Effector memory CD4-positive, alpha-beta T cell (primary cell): ENCODE results near the gene FAM236C.
"Not testable (repeated sequence)": the region's sequence is repeated elsewhere in the genome, so short reads cannot be mapped to it uniquely, and the experiment has no call there.

Source experiments
- DNase-seq, 3 donors: peaks; one replicate each; pipeline ENCODE4 v3.0.0-alpha.2; 2020
- H3K27ac ChIP-seq: 2 replicates; pipeline ENCODE4 v1.7.0; 2013; ENCODE audit warnings: mild to moderate bottlenecking, low read length, moderate library complexity; ENCODE audit not compliant: insufficient read depth, poor library complexity, severe bottlenecking
- H3K27me3 ChIP-seq: replicated peaks from 2 replicates; pipeline ENCODE4 v1.7.0; 2013; ENCODE audit warnings: mild to moderate bottlenecking, low read length; ENCODE audit not compliant: insufficient read depth, control insufficient read depth, poor library complexity, severe bottlenecking
- H3K36me3 ChIP-seq: 2 replicates; pipeline ENCODE4 v1.7.0; 2013; ENCODE audit warnings: mild to moderate bottlenecking, low read length, moderate library complexity; ENCODE audit not compliant: control insufficient read depth, insufficient read depth
- H3K4me1 ChIP-seq: 2 replicates; pipeline ENCODE4 v1.7.0; 2013; ENCODE audit warnings: low read length, mild to moderate bottlenecking; ENCODE audit not compliant: control insufficient read depth, insufficient read depth, poor library complexity, severe bottlenecking
- H3K4me3 ChIP-seq: 2 replicates; pipeline ENCODE4 v1.7.0; 2013; ENCODE audit warnings: low read length, low read depth, mild to moderate bottlenecking; ENCODE audit not compliant: insufficient read depth, poor library complexity, severe bottlenecking
- H3K9me3 ChIP-seq: 2 replicates; pipeline ENCODE4 v1.7.0; 2013; ENCODE audit warnings: mild to moderate bottlenecking, low read length, moderate library complexity; ENCODE audit not compliant: control insufficient read depth
- total RNA-seq, 3 donors: gene quantifications; one replicate each; lab custom pipeline; 2026; lab: John Stamatoyannopoulos, UW

Gene FAM236C
- 0 reads per million in 3 donors for total RNA-seq

DNA sequence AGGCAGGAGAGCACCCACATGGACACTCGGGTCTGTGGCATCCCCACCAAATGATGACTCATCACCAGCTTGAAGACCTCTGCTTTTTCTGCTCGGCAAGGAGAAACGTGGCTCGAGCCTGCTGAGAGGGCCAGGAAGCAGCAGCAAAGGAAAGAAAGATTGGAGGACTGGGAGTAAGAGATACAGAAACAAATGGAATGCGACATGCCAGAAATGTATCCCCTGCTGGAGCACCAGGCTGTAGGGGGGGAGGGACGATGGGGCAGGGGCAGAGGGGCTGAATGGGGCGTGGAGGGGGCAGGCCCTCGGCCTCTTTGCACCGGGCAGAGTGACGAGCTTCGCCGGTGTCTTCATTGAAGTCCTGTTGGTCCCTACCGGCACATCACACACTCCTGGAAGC lies at the start of gene FAM236C:
TSS of gene FAM236C (plus strand) at position 301 of the 400 bp plus-strand sequence. CDS start 100 bp downstream, outside the sequence.
- H3K4me3 ChIP-seq, H3K9me3 ChIP-seq, H3K4me1 ChIP-seq, DNase-seq, H3K27me3 ChIP-seq, H3K27ac ChIP-seq, H3K36me3 ChIP-seq: not testable (repeated sequence)

DNA sequence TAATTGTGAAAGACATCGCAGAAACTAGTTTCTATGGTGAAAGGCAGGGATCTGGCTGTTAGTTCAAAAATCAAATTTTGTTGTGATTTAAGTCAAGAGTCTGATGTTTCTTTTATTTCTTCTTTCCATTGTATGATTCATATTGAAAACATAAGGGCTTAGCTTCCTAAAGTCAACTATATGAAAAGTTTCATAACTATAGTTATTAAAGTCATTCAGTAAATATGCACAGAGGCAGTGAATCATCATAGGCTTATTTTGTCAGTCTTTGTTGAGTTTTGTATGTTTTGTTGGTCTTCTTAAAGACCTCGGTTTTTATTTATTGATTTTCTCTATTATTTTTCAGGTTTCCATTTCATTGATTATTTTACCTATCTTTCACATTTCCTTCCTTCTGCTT lies 29.5 kb upstream of the FAM236C start:
- DNase-seq, H3K9me3 ChIP-seq, H3K4me1 ChIP-seq, H3K4me3 ChIP-seq, H3K27ac ChIP-seq, H3K27me3 ChIP-seq, H3K36me3 ChIP-seq: not testable (repeated sequence)

- not testable (repeated sequence) for H3K4me1 ChIP-seq, H3K27ac ChIP-seq, H3K4me3 ChIP-seq, H3K9me3 ChIP-seq, H3K36me3 ChIP-seq, DNase-seq, H3K27me3 ChIP-seq
Measured at GRCh38 chrX:72889740-72890139, 22.7 kb upstream of the FAM236C start.

DNA sequence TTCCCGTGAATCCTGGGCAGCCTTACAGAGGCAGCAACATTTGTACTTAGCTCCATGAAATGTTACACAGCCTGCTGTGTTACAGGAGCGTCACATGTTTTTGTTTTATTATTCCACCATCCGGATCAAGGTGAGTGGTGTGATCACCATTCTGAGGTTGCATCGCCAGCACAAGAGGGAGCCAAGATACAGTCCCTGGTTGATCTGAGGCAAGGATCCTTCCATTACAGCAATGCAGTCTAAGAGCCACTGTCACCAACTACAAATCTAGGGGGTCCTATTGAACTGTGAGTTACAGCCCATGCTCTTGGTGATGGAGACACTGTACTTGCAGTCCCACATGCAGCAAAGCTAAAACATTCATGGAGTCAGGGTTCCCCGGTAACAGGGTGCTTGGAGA lies 3.7 kb downstream of the FAM236C start:
- H3K27ac ChIP-seq, H3K27me3 ChIP-seq, DNase-seq, H3K9me3 ChIP-seq, H3K4me3 ChIP-seq, H3K4me1 ChIP-seq, H3K36me3 ChIP-seq: not testable (repeated sequence)

DNA sequence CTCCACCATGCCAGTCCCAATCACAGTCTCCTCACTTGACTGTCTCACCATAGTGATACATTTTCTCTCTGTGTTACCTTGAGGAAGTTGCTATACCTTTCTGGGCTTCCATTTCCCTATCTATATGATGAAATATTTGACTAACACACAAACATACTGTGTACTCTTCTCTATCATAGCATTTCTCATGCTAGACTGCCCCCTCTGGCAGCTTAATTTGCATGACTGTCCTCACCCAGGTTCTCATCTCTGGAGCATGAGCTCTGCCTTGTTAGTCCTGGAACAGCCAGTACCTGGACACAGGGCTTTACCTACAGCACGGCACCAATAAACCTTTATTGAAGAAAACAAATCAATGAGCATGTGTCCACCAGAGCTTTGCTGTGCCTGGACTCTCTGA lies 19.9 kb downstream of the FAM236C start:
- H3K9me3 ChIP-seq, H3K36me3 ChIP-seq, DNase-seq, H3K27me3 ChIP-seq, H3K27ac ChIP-seq, H3K4me1 ChIP-seq, H3K4me3 ChIP-seq: not testable (repeated sequence)

DNA sequence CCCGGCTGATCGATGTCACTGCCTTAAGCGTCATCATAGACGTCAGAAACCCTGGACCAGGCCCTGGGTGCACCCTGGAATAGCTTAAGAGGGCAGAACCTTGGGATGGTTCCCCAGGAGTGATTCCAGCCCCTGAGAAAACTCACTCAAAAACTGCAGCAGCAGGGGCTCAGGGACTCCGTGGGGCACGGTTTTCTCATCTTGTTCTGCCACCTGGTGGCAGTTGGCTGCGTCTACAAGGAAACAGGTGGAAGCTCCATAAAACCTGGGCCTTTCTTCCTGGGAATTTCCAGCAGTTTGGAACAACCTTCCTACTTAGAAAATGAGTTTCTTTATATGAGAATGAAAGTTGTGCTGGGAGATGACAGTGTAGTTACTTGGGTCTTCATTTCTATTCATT lies 24.0 kb downstream of the FAM236C start:
- not testable (repeated sequence) for H3K36me3 ChIP-seq, H3K27ac ChIP-seq, H3K4me1 ChIP-seq, DNase-seq, H3K4me3 ChIP-seq, H3K27me3 ChIP-seq, H3K9me3 ChIP-seq

DNA sequence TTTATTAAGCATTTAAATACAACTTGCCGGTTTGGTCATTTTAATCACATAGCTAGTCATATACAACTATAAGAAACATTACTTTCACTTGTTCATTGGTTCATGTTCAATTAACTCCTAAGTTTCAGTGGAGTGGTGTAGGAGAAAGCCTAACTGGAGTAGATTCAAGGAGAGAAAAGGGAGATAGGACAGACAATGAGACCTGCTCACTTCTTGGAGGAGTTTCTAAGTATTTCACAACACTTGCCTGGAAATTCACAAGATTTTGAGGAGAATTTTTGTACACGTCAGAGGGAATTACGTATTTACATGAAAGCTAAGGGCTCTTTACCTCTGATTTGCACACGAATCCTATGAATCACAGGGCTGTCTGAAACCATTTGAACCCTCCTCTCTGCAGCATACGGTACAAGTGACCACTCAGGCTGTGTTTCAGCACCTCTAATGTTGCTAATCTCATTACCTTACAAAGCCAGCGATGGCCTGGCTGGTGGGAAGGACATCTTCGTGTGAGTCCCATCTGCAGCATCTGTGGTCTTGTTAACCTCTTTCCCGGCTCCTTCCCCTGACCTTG lies 24.6 kb downstream of the FAM236C start:
- H3K36me3 ChIP-seq, H3K4me1 ChIP-seq: not testable (repeated sequence)

GRCh38 chrX:72937906-72938305 lies 25.5 kb downstream of the FAM236C start, which contains the start of gene FAM236A:
Gene FAM236A, plus strand, starts transcription at chrX:72938206. Its CDS starts 57 bp downstream, at chrX:72938263.
- not testable (repeated sequence) for H3K4me3 ChIP-seq, H3K27ac ChIP-seq, H3K9me3 ChIP-seq, H3K36me3 ChIP-seq, H3K4me1 ChIP-seq, DNase-seq, H3K27me3 ChIP-seq

More for the DNA sequence above, 24.6 kb downstream of the FAM236C start:
- not testable (repeated sequence) for H3K27ac ChIP-seq, DNase-seq, H3K4me3 ChIP-seq, H3K27me3 ChIP-seq, H3K9me3 ChIP-seq

- not testable (repeated sequence) for H3K36me3 ChIP-seq, H3K9me3 ChIP-seq, DNase-seq, H3K4me1 ChIP-seq, H3K4me3 ChIP-seq, H3K27me3 ChIP-seq, H3K27ac ChIP-seq
Measured at GRCh38 chrX:72942272-72942671, 29.9 kb downstream of the FAM236C start.

DNA sequence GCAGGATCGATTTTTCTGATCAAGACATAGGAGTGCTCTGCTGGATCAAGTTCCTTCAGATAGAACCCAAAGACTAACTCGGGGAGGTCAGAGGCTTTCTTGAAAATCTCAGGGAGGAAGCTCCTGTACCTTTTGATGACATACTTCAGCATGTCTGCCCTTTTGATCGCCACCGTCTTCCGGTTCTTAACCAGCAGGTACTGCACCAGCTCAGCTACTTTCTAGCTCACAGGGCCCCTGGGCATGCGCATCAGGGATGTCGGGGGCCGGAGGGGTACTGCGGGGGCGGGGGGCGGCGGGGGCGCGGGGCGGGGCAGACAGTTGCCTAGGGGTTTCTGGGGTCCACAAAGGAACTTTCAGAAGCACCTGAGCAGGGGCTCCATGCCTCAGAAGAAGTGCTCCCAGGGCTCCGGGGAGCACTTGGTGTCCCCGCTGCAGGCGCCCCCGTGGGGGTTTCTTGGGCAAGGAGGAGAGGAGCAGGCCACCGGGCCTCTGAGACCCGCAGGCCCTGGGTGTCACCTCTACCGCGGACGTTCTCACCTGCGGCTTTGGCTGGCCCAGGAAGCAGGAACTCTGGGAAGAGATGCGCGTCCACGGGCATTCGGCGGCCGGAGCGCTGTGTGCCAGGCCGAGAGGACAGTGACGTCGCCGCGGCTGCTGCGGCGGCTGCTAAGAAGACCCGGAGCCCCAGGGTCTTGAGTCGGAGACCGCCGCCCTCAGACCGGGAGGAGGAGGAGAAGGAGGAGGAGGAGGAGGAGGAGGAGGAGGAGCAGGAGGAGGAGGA lies 30.8 kb downstream of the FAM236C start:
- not testable (repeated sequence) for DNase-seq, H3K9me3 ChIP-seq, H3K4me1 ChIP-seq, H3K36me3 ChIP-seq, H3K27me3 ChIP-seq, H3K27ac ChIP-seq, H3K4me3 ChIP-seq
